ENCODE data around the gene ERF. TPM values are rescaled to one million over a fixed set of nuclear protein-coding genes. Genes with fewer than 3 reads are reported as not detected.

Gene ERF
- total and polyA plus RNA-seq, 4 donors: 19.7 to 99.5 (median 59.5) TPM

DNA sequence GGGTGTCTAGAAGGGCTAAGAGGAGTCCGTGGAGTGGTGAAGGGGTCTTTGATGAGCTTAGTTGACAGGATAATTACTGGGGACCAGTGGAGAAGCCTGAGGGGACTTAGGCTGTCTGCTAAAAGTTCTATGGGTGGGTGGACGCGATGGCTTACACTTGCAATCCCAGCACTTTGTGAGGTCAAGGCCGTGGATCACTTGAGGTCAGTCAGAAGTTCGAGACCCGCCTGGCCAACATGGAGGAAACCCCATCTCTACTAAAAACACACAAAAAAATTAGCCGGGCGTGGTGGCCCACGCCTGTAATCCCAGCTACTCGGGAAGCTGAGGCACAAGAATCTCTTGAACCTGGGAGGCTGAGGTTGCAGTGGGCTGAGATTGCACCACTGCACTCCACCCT, 9.7 kb downstream of the ERF start:
- DNase-seq: no peak
- no peak for ATAC-seq (ENCODE audit: low FRiP score)
- Histone ChIP-seq H3K27me3 (ENCODE audit: control insufficient read depth in 1 of 2, insufficient read depth in 2 of 2, low read length in 1 of 2) (no peaks in the 10 kb centered on the region), H3K27ac (ENCODE audit: low read depth in 1 of 2, low read length in 2 of 2) (peak overlapping the region in 1 of 2 donors; percentile 44), H3K36me3 (ENCODE audit: control insufficient read depth in 1 of 2, insufficient read depth in 2 of 2, low read length in 1 of 2) (no peaks in the 10 kb centered on the region), H3K4me1 (ENCODE audit: control insufficient read depth in 1 of 2, insufficient read depth in 2 of 2, low read length in 2 of 2) (peaks cover 0 to 2% of the 10 kb centered on the region in 2 donors), H3K9me3 (ENCODE audit: control insufficient read depth, low read length) (no peaks in the 10 kb centered on the region), H3K4me3 (ENCODE audit: low read length in 2 of 2) (no peak overlapping the region)
- WGBS, 2 donors: 66 to 71% methylated on average over 10 of the region's 10 CpGs
- intact Hi-C loops (cut with DNase I): loop anchor here in 1 of 2 donors (5.0 kb wide), 1 partner anchor 52 kb away; no protein-coding TSS in a partner anchor

- ATAC-seq (ENCODE audit: low FRiP score) (peak; percentile 70), DNase-seq (peak; percentile 96 to 97)
- peak overlapping the region; percentile 28 to 35 for H3K4me3 ChIP-seq (ENCODE audit: low read length in 2 of 2)
- H3K27ac ChIP-seq (ENCODE audit: low read depth in 1 of 2, low read length in 2 of 2): peak overlapping the region in 1 of 2 donors; percentile 89
- H3K27me3 ChIP-seq (ENCODE audit: control insufficient read depth in 1 of 2, insufficient read depth in 2 of 2, low read length in 1 of 2): no peaks in the 10 kb centered on the region
- intact Hi-C loops (cut with DNase I): loop anchor here in 1 of 2 donors (5.0 kb wide), 1 partner anchor 53 kb away; no protein-coding TSS in a partner anchor
- no peaks in the 10 kb centered on the region for H3K9me3 ChIP-seq (ENCODE audit: control insufficient read depth, low read length)
- WGBS, 2 donors: 1 to 2% methylated on average over 45 of the region's 45 CpGs
- no peaks in the 10 kb centered on the region for H3K36me3 ChIP-seq (ENCODE audit: control insufficient read depth in 1 of 2, insufficient read depth in 2 of 2, low read length in 1 of 2)
- H3K4me1 ChIP-seq (ENCODE audit: control insufficient read depth in 1 of 2, insufficient read depth in 2 of 2, low read length in 2 of 2): peaks cover 0 to 2% of the 10 kb centered on the region in 2 donors
Measured at GRCh38 chr19:42244347-42245220, 10.3 kb downstream of the ERF start.

DNA sequence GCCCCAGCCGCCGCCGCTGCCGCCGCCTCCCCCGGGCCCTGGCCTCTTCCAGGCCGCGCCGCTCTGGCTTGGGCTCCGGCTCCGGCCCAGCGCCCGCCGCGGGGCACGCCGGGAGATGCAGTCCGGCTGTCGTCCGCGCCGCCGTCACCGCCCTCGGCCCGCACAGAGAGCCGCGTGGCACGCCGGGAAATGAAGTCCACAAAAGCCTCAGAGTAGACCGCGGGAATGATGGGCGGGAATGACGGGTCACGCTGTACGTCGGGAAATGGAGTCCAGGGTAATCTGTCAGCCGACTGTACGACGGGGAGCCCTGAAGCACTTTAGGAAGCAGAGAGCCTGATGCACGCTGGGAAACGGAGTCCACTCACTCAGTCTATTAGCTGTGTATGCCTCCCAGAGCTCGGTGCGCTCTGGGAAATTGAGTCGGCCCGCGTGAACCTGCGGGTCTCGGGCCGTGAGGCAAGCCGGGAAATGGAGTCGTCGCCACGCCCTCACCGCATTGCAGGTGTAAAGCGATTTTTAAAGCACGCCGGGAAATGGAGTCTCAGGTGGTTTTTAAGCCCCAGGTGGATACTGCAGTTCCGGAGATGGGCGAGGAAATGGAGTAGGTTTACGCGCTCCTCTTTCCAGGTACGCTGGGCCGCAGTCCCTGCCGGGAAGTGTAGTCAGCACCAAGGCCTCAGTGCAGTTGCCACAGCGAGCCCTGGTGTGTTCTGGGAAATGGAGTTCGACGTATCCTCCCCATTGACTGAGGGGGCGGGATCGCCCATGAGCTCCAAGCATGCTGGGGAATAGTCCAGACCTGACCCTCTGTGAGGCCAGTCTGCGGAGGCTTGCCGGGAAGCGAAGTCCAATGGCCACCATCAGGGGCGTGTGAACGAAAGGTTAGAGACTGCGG, 12.2 kb downstream of the ERF start, which contains the start of gene GSK3A:
Gene GSK3A, minus strand, starts transcription at position 91 of the 898 bp plus-strand sequence. CDS start 137 bp downstream, outside the sequence.
- Histone ChIP-seq H3K27ac (ENCODE audit: low read depth in 1 of 2, low read length in 2 of 2) (peak within 1 kb of the TSS; percentile 58 to 89), H3K4me1 (ENCODE audit: control insufficient read depth in 1 of 2, insufficient read depth in 2 of 2, low read length in 2 of 2) (peaks cover 0 to 2% of the 10 kb centered on the region in 2 donors), H3K36me3 (ENCODE audit: control insufficient read depth in 1 of 2, insufficient read depth in 2 of 2, low read length in 1 of 2) (no peaks in the 10 kb centered on the region), H3K4me3 (ENCODE audit: low read length in 2 of 2) (peak within 1 kb of the TSS; percentile 63 to 88), H3K27me3 (ENCODE audit: control insufficient read depth in 1 of 2, insufficient read depth in 2 of 2, low read length in 1 of 2) (no peaks in the 10 kb centered on the region), H3K9me3 (ENCODE audit: control insufficient read depth, low read length) (no peaks in the 10 kb centered on the region)
- DNase-seq (peak; percentile 99), ATAC-seq (ENCODE audit: low FRiP score) (peak; percentile 93)
- 0% methylated on average over 71 to 76 of the region's 76 CpGs for WGBS, 2 donors
- intact Hi-C loops (cut with DNase I): loop anchor here in 1 of 2 donors (1.0 kb wide), 1 partner anchor 26 kb away; no protein-coding TSS in a partner anchor

DNA sequence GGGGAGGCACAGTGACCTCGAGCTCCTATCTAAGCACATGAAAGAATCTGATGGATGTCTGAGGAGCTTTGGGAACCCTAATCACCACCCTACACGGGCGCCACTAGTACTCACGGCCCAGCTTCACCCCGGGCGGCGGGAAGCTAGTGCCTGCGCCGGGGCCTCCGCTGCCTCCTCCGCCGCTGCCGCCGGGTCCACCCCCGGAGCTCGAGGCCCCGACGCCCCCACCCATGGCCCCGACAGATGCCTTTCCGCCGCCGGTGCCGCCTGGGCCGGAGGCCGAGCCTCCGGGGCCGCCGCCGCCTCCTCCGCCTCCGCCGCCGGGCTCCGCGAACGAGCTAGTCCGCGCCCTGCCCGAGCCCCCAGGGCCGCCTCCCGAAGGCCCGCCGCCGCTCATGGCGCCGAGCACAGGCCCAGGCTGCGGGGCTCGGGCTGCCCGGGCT, 12.8 kb downstream of the ERF start:
- peak overlapping the region; percentile 22 to 58 for H3K27ac ChIP-seq (ENCODE audit: low read depth in 1 of 2, low read length in 2 of 2)
- DNase-seq: peak in 1 of 2 donors; percentile 69
- 0 to 1% methylated on average over 9 to 49 of the region's 49 CpGs for WGBS, 2 donors

DNA sequence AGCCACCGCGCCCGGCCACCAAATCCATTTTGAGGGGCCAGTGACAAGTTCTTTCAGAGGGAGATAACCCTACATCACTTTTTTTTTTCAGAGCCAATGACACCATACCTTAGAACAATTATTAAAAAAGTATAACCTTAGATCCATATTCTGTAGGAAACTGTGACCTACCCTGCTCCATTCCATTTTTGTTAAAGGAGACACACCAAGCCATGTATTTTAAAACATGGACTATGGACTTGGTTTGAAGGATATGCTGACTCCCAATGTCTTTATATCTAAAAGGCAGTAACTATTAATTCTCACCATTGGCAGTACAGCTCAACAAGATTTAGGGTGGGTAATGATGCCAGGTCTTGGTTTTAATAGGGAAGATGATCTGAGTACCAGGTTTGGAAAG, 13.6 kb downstream of the ERF start:
- H3K27me3 ChIP-seq (ENCODE audit: control insufficient read depth in 1 of 2, insufficient read depth in 2 of 2, low read length in 1 of 2): no peaks in the 10 kb centered on the region
- 93 to 99% methylated on average over 3 of the region's 3 CpGs for WGBS, 2 donors
- H3K27ac ChIP-seq (ENCODE audit: low read depth in 1 of 2, low read length in 2 of 2): no peak overlapping the region
- ATAC-seq (ENCODE audit: low FRiP score) (no peak), DNase-seq (no peak)
- H3K9me3 ChIP-seq (ENCODE audit: control insufficient read depth, low read length): no peaks in the 10 kb centered on the region
- H3K36me3 ChIP-seq (ENCODE audit: control insufficient read depth in 1 of 2, insufficient read depth in 2 of 2, low read length in 1 of 2): no peaks in the 10 kb centered on the region
- intact Hi-C loops (cut with DNase I): no loop called here
- peak overlapping the region in 1 of 2 donors; percentile 63 for H3K4me3 ChIP-seq (ENCODE audit: low read length in 2 of 2)
- H3K4me1 ChIP-seq (ENCODE audit: control insufficient read depth in 1 of 2, insufficient read depth in 2 of 2, low read length in 2 of 2): peaks cover 0 to 2% of the 10 kb centered on the region in 2 donors

More for the DNA sequence above, 12.8 kb downstream of the ERF start:
- Histone ChIP-seq H3K4me3 (ENCODE audit: low read length in 2 of 2) (peak overlapping the region; percentile 63 to 88), H3K4me1 (ENCODE audit: control insufficient read depth in 1 of 2, insufficient read depth in 2 of 2, low read length in 2 of 2) (peaks cover 0 to 2% of the 10 kb centered on the region in 2 donors), H3K9me3 (ENCODE audit: control insufficient read depth, low read length) (no peaks in the 10 kb centered on the region), H3K36me3 (ENCODE audit: control insufficient read depth in 1 of 2, insufficient read depth in 2 of 2, low read length in 1 of 2) (no peaks in the 10 kb centered on the region), H3K27me3 (ENCODE audit: control insufficient read depth in 1 of 2, insufficient read depth in 2 of 2, low read length in 1 of 2) (no peaks in the 10 kb centered on the region)
- no peak for ATAC-seq (ENCODE audit: low FRiP score)
- intact Hi-C loops (cut with DNase I): no loop called here

DNA sequence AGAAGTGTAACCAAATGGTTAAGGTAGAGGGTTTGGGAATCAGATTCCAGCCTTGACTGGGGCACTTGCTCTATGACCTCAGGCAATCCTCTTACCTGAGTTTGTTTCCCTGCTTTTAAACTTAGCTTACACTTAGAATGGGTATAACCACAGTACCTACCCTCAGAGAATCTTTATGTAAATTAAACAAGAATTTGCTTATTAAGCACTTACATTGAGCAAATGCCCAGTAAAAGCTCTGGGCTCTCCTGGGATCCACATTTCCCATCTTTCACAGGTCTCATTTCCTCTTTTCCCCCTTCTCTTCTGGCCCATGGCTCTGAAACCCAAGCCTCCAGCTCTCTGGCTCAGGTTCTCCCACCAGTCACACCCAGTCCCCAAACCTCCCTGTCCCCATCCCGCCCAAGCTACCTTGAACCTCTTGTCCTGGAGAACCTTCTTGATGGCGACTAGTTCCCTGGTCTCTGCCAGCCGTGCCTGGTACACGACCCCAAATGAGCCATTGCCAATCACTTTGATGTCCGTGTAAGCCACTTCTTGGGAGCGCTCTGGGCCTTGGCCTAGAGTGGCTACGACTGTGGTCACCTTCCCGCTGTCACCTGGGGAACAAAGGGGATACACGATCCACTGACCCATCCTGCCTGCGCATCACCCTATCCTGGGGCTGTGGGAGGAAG, 15.2 kb downstream of the ERF start:
- no peak for ATAC-seq (ENCODE audit: low FRiP score)
- intact Hi-C loops (cut with DNase I): no loop called here
- Histone ChIP-seq H3K36me3 (ENCODE audit: control insufficient read depth in 1 of 2, insufficient read depth in 2 of 2, low read length in 1 of 2) (peaks cover 0 to 3% of the 10 kb centered on the region in 2 donors), H3K4me3 (ENCODE audit: low read length in 2 of 2) (no peak overlapping the region), H3K4me1 (ENCODE audit: control insufficient read depth in 1 of 2, insufficient read depth in 2 of 2, low read length in 2 of 2) (peaks cover 0 to 2% of the 10 kb centered on the region in 2 donors), H3K9me3 (ENCODE audit: control insufficient read depth, low read length) (no peaks in the 10 kb centered on the region), H3K27me3 (ENCODE audit: control insufficient read depth in 1 of 2, insufficient read depth in 2 of 2, low read length in 1 of 2) (no peaks in the 10 kb centered on the region), H3K27ac (ENCODE audit: low read depth in 1 of 2, low read length in 2 of 2) (no peak overlapping the region)
- 84 to 87% methylated on average over 10 of the region's 10 CpGs for WGBS, 2 donors
- no peak for DNase-seq

DNA sequence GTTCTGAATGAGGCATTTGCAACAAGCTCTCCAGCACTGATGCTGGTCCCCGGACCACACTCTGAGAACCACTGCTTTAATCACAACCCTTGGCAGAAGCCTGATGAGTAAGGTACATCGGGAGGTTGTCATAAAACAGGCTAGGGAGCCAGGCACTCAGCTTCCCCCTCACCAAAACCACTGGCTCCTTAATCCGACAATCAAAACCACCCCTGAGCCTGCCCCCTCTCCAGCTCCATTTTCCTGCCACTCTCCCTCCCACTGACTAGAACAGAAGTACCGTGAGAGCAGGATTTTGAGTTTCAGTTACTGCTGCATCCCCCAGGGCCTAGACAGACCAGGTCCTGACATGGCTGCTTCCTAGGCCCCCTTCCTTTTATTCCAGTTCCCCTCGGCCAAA, 19.7 kb downstream of the ERF start:
- ATAC-seq (ENCODE audit: low FRiP score) (no peak), DNase-seq (no peak)
- H3K4me1 ChIP-seq (ENCODE audit: control insufficient read depth in 1 of 2, insufficient read depth in 2 of 2, low read length in 2 of 2): no peaks in the 10 kb centered on the region
- peaks cover 4 to 11% of the 10 kb centered on the region in 2 donors for H3K36me3 ChIP-seq (ENCODE audit: control insufficient read depth in 1 of 2, insufficient read depth in 2 of 2, low read length in 1 of 2)
- H3K27ac ChIP-seq (ENCODE audit: low read depth in 1 of 2, low read length in 2 of 2): no peak overlapping the region
- H3K9me3 ChIP-seq (ENCODE audit: control insufficient read depth, low read length): no peaks in the 10 kb centered on the region
- 85 to 90% methylated on average over 5 of the region's 5 CpGs for WGBS, 2 donors
- intact Hi-C loops (cut with DNase I): no loop called here
- H3K27me3 ChIP-seq (ENCODE audit: control insufficient read depth in 1 of 2, insufficient read depth in 2 of 2, low read length in 1 of 2): no peaks in the 10 kb centered on the region
- H3K4me3 ChIP-seq (ENCODE audit: low read length in 2 of 2): no peak overlapping the region

GRCh38 chr19:42234364-42234763, 20.6 kb downstream of the ERF start:
- Histone ChIP-seq H3K9me3 (ENCODE audit: control insufficient read depth, low read length) (no peaks in the 10 kb centered on the region), H3K4me3 (ENCODE audit: low read length in 2 of 2) (no peak overlapping the region), H3K27ac (ENCODE audit: low read depth in 1 of 2, low read length in 2 of 2) (no peak overlapping the region), H3K27me3 (ENCODE audit: control insufficient read depth in 1 of 2, insufficient read depth in 2 of 2, low read length in 1 of 2) (no peaks in the 10 kb centered on the region), H3K36me3 (ENCODE audit: control insufficient read depth in 1 of 2, insufficient read depth in 2 of 2, low read length in 1 of 2) (peaks cover 4 to 11% of the 10 kb centered on the region in 2 donors), H3K4me1 (ENCODE audit: control insufficient read depth in 1 of 2, insufficient read depth in 2 of 2, low read length in 2 of 2) (no peaks in the 10 kb centered on the region)
- intact Hi-C loops (cut with DNase I): no loop called here
- ATAC-seq (ENCODE audit: low FRiP score): no peak
- WGBS, 2 donors: 93% methylated on average over 11 of the region's 11 CpGs
- DNase-seq: no peak
